Activated effector memory CD4-positive, alpha-beta T cell treated with anti-CD3 and anti-CD28 coated beads, Interleukin-2, amount 50 U/mL, for 16 hours (primary cell): ENCODE measurements around the gene SLC25A25.
A peak's percentile ranks its signal among the peaks of the same experiment; 100 is the strongest.
"Not testable (repeated sequence)": the region's sequence is repeated elsewhere in the genome, so short reads cannot be mapped to it uniquely, and the experiment has no call there.

ENCODE experiments used
- DNase-seq: peaks from one replicate; pipeline ENCODE4 v3.0.0-alpha.2; 2020

Gene SLC25A25

GRCh38 chr9:128128836-128129590, 61.0 kb downstream of the SLC25A25 start:
- no peak for DNase-seq

DNA sequence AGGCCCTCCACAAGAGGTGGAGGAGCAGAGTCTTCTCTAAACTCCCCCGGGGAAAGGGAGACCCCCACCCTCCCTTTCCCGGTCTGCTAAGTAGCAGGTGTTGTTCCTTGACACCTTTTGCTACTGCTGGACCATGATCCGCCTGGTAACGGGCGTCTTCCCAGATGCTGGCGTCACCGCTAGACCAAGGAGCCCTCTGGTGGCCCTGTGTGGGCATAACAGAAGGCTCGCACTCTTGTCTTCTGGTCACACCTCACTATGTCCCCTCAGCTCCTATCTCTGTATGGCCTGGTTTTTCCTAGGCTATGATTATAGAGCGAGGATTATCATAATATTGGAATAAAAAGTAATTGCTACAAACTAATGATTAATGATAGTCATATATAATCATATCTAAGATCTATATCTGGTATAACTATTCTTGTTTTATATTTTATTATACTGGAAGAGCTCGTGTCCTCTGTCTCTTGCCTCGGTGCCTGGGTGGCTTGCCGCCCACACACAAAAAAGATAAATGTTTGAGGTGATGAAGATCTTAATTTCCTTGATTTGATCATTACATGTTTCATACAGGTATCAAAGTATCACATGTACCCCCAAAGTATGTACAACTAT, 62.1 kb downstream of the SLC25A25 start:
- DNase-seq = peak; percentile 87

GRCh38 chr9:128130651-128131050, 62.6 kb downstream of the SLC25A25 start:
- DNase-seq = not testable (repeated sequence)

DNA sequence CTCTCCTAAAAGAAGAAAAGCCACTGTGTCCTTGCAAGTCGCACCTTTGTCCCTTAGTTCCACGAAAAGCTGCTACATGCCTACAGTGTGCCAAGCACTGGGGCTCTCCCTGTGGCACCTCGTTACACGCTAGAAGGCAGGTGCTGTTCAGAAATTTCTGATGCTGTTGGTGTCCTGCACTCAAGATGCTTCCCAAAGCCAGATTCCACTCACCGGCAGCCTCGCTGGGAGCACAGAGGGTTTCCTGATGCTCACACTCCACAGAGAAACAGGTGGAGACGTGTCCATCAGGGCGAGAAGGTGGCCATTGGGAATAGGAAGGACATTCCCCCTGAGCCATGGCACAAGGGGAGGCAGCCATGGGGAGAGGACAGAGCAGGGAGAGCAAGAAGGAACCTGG, 63.3 kb downstream of the SLC25A25 start:
- DNase-seq = not testable (repeated sequence)

- DNase-seq = not testable (repeated sequence)
Measured at GRCh38 chr9:128132139-128132538, 64.1 kb downstream of the SLC25A25 start.

DNA sequence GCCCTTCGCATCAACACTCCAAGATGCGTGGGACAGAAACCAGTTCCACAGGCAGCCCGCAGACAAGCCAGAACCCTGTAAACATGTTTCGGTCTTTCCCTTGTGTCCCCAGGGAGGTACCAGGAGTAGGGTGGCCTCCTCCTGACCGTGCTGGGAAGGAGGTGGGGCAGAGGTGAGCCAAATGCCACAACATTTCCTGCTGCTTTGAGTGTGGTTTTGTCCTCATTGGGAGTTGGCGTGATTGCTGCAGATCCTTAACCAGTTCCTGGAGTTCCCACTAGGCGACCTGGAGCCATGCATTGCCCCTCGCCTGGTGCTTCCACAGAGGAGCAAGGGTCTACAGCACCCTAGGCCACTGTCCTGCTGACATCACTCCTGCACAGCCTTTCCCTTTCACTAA, 67.5 kb downstream of the SLC25A25 start:
- DNase-seq = not testable (repeated sequence)

DNA sequence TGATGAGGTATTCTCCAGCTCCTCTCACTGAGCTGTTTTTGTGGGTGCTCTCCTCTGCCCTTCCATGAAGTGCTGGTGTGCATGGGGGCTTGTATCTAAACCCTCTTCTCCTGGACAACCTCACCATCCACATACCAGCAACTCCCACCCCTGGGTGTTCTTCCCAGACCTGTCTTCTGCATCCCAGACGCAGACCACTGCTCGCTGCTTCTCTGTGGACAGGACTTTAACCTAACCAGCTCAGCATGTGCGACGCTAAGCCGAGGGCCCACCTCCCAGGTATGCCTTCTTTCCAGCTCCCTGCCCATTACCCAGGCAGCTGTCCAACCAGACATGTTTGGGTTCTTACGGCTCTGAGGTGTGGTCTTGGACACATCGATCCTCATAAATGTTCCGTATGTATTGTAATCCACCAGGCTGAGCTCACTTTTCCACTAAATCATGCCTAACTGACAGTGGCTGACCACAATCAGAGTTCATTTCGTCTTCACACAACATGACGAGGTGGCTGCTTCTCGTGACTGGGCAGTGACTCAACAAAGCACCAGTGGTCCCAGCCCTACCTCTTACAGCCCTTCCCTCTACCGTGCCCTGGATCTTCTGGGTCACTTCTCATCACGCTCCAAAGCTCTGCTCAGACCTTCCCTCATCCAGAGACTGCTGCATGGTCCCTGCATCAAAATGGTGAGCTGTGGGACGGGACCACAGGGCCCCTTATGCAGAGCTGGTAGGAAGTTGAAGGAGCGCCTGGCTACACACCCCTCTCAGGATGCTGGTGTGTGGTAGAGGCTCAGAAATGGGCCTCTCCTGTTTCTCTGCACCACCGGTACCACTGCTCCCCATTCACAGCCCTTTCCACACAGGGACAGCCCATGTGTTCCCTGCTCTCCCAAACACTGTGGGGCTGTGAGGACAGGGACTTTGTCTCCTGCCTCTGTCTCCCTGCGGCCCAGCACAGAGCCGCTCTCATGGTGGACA, 69.1 kb downstream of the SLC25A25 start:
- DNase-seq = no peak

DNA sequence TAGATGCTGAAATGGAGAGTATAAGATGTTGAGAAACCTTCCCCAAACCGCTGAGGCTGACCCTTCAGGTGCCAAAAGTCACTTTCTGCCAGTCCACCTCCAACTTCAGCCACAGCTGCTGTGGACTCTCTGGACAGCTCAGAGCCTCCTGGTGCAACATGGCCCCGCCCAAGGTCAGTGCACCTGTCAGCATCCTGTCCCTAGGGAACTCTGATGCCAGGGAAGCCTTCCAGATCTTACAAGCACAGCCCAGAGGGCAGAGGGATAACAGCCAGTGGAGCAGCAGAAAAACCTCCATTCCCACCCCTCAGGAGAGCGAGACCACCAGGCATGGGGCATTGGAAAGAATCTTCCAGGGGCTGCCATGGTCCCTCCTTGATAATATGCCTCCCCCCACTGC, 70.0 kb downstream of the SLC25A25 start:
- no peak for DNase-seq

GRCh38 chr9:128139621-128140020, 71.6 kb downstream of the SLC25A25 start:
- no peak for DNase-seq

- no peak for DNase-seq
Measured at GRCh38 chr9:128141604-128142003, 73.6 kb downstream of the SLC25A25 start.

DNA sequence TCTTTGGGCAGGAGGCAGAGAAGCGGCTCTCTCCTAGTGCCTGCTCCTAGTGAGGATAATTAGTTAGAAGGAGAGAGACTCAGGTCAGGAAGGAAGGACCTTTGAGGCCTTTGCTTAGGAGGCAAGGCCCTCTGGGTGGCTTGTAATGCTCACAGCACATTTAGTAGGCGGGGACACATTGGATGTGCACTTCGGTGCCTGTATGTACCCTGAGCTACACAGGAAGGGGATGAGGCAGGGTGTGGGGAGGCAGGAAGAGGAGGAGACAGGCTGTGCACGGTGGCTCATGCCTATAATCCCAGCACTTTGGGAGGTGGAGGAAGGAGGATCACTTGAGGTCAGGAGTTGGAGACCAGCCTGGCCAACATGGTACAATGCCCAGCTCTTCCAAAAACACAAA, 74.0 kb downstream of the SLC25A25 start:
- DNase-seq = no peak

GRCh38 chr9:128142596-128142995, 74.6 kb downstream of the SLC25A25 start:
- DNase-seq = no peak

DNA sequence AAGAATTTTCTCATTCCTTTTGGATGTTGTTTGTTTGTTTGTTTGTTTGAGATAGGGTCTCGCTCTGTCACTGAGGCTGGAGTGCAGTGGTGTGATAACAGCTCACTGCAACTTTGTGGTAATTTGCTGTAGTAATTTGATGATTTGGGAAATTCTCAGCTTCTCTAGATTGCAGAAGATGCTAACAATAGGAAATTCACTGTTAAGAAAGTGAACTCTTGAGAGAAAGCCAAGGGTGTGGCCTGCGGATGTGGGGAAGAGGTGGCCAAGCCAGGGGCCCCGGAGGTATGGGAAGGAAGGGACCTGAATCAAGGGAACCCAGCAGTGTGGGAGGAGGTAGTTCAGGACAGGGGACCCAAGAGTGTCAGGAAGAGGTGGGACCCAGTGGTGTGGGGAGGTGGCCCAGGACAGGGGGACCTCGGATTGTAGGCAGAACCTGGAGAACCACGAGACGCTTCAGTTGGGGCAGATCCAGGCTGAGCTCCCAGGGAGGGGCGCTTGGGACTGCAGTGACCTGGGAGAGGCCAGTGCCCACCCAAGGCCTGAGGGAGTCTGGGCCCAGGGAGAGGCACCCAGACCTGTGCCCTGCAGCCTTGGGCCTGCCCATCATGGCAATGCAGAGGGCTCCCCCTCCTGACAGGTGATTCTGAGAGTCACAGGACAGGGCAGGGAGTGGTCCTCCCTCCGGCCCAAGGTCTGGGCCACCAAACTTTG, 75.7 kb downstream of the SLC25A25 start:
- DNase-seq = no peak

DNA sequence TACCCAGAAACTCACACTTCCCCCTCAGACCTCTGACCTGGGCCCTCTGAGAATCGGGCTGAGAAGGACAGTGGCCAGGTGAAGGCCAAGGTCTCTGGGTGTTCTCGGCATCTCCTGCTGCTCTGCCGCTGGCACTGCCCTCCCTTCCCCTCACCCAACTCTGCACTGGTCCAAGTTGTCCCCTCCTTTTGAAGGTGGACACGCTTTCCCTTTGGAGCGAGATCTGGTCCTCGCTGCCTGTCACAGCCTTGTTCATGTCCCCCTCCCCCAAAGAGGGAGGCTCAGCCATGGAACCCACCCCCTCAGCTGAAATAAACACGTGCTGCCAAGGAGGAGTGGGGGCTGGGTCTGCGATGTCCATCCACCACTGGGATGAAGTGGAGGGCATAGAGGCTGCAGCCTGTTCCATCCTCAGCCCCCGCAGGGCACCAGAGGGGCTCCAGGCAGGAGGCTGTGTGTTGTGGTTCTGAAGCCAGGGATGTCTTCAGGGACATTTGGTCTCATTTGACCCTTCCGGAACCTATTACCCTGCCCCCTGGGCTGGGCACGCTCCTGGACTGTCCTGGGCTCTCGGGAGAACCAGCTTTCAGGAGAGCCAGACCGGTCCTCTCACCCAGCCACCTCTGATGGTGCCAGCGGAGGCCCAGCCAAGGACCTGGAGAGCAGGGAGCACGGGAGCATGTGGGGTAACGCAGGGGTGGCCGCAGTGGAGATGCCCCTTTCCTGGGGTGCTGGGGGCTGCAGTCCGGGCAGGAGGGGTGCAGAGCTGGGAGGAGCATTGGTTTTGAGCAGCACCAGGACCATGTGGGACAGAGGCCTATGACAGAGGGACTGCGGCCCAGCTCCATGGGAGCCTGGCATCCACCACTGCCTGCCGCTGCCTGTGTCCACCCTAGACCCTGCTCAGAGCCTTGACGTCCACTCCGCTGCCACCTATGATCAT, 76.5 kb downstream of the SLC25A25 start:
- no peak for DNase-seq

GRCh38 chr9:128145536-128145935, 77.5 kb downstream of the SLC25A25 start:
- no peak for DNase-seq

GRCh38 chr9:128145951-128146351, 77.9 kb downstream of the SLC25A25 start:
- DNase-seq = no peak

DNA sequence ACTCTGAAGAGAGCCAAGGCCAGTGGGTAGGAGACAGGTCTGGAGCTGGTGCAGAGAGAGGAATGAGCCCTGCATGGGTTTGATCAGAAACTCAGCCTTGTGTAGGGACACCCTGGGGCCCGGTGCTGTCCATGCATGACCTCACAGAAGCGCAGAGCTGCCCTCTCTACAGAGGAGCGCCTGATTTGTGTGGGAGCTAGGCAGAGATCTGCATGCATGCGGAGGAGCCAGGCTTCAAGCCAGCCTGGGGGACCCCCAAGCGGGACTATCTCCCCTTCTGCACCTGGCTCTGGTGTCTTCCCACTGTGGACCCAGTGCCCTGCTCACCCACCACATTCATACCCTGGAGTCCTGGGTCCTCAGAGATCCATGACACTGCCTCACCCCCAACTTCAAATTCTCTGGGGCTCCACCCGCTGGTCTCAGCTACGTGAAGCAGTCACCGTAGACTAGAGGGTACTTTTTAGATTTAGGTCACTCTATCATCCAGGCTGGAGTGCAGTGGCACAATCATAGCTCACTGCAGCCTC, 78.6 kb downstream of the SLC25A25 start:
- DNase-seq = no peak

DNA sequence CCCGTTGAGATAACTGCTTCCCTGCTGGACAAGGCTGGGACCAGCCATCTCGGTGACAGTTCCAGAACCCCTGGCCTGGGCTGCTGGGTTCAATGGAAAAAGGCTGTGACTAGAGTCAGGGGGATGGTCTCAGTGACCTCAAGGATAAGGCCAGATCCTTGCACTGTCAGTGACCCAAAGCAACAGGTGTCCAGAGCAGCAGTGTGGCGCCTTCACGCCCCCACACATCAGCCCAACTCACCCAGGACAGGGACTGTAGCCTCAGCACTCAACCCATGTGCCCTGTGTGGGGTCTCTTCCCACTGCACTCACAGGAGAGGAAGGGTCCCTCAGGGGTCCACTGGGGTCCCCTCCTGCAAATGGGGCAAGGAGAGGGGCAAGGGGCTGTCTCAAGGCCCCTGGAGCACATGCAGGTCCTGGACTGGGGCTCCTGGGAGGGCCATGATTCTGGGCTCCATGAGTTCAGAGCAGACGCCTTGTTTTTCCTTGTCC, 80.5 kb downstream of the SLC25A25 start:
- DNase-seq = peak; percentile 55

GRCh38 chr9:128149001-128149701, 81.1 kb downstream of the SLC25A25 start, which contains the start of gene LCN2:
Gene LCN2, plus strand, starts transcription at chr9:128149453. Its CDS starts 73 bp downstream, at chr9:128149526.
- peak; percentile 41 for DNase-seq

- peak; percentile 54 for DNase-seq
Measured at GRCh38 chr9:128149951-128150593, 82.0 kb downstream of the SLC25A25 start.
